Measurements from ENCODE around the gene HIC1. TPM values are rescaled to one million over a fixed set of nuclear protein-coding genes. Genes with fewer than 3 reads are reported as not detected.

HIC1 gene
- total RNA-seq, 4 donors from 2014 or later, result 27.6 to 64.7 (median 50.0) TPM

GRCh38 chr17:2025220-2025621, 29.7 kb upstream of the HIC1 start, which contains the start of gene RTN4RL1:
Gene RTN4RL1, minus strand, starts transcription at chr17:2025334. Its CDS starts 469 bp downstream, at chr17:2024865.
- Histone ChIP-seq H3K9me3 (no peaks in the 10 kb centered on the region), H3K4me3 (peak within 1 kb of the TSS; percentile 42 to 68 (median 50)), H3K36me3 (no peaks in the 10 kb centered on the region), H3K27me3 (peaks cover 0 to 59% of the 10 kb centered on the region in 2 donors), H3K27ac (peak within 1 kb of the TSS in 1 of 4 donors; percentile 42), H3K4me1 (peaks cover 0 to 56% (median 30%) of the 10 kb centered on the region in 4 donors)
- DNase-seq (ENCODE audit: low spot score in 2 of 2), result peak; percentile 41 to 46
- TF ChIP-seq, protein P1, sequence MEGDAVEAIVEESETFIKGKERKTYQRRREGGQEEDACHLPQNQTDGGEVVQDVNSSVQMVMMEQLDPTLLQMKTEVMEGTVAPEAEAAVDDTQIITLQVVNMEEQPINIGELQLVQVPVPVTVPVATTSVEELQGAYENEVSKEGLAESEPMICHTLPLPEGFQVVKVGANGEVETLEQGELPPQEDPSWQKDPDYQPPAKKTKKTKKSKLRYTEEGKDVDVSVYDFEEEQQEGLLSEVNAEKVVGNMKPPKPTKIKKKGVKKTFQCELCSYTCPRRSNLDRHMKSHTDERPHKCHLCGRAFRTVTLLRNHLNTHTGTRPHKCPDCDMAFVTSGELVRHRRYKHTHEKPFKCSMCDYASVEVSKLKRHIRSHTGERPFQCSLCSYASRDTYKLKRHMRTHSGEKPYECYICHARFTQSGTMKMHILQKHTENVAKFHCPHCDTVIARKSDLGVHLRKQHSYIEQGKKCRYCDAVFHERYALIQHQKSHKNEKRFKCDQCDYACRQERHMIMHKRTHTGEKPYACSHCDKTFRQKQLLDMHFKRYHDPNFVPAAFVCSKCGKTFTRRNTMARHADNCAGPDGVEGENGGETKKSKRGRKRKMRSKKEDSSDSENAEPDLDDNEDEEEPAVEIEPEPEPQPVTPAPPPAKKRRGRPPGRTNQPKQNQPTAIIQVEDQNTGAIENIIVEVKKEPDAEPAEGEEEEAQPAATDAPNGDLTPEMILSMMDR (IDR thresholded peaks at IDR 0.05), result no peak
- TF ChIP-seq EP300 (IDR thresholded peaks at IDR 0.05), result no peak
- no peak for TF ChIP-seq POLR2A (IDR thresholded peaks at IDR 0.05)
- 2 to 4% methylated on average over 22 of the region's 47 CpGs for WGBS, 2 donors

DNA sequence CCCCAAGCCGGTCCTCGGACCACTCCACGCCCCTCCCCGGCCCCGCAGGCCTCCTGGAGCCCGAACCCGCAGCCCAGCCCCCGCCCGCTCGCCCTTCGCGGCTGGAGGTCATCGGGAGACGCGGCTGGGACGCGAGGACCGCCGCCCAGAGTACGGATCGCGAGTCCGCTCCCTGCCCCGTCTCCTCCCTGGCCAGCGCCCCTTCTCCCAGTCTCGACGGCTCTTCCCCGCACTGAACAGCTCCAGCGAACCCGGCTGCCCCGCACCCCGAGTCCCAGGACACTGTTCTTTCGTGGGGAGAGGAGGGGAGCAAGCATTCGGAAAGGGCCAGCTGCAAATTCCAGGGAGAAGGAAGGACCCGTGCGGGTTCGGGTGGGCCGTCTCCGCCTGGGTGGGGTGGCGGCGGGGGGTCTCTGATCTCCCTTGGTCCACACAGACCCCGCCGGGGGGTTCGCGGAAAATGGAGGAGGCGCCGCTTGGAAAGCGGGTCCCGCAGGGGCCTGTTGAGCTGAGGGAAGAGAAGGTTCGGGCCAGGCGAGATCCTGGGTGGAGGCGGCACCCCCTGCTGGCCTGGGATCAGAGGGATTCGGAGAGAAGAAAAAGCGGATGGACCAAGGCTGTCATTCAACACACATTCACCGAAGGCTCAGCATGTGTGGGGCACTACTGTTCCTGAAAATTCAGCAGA, 29.1 kb upstream of the HIC1 start:
- Histone ChIP-seq H3K4me3 (peak overlapping the region; percentile 42 to 68 (median 50)), H3K4me1 (peaks cover 0 to 59% (median 32%) of the 10 kb centered on the region in 4 donors), H3K27me3 (peaks cover 0 to 59% of the 10 kb centered on the region in 2 donors), H3K9me3 (no peaks in the 10 kb centered on the region), H3K27ac (peak overlapping the region in 1 of 4 donors; percentile 42), H3K36me3 (no peaks in the 10 kb centered on the region)
- DNase-seq (ENCODE audit: low spot score in 2 of 2), result peak; percentile 60 to 77
- WGBS, 2 donors, result 1 to 2% methylated on average over 28 to 42 of the region's 55 CpGs
- TF ChIP-seq, protein P1 (IDR thresholded peaks at IDR 0.05), result peak; percentile 44 to 74 (median 62)
- no peak for TF ChIP-seq EP300 (IDR thresholded peaks at IDR 0.05)

DNA sequence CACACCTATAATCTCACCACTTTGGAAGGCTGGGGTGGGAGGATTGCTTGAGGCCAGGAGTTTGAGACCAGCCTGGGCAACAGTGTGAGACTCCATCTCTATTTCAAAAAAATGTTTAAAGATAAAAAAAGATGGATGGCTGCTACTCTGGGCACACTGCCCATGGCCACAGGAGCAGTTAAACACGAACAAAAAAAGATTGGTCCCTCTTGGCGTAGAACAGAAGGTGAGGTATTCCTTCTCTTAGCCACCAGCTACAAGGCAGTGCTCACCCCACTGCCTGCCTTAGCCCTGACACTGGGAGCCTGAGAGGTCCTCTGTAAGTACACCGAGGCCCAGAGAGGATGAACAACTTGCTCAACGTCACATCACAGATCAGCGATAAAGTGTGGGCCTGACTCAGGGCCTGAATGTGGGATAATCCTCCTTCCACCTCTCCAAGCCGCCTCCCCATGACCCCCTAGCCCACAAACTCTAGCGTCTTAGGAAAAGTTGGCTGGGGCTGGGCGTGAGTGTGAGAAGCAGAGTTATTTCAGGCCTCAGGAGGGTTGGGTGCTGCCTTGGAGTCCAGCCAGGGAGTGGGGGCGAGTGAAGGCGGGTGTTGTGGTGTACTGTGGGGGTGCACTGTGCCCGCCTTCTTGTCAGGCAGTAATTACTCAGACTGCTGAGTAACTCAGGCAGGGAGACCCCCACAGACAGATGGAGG, 27.2 kb upstream of the HIC1 start:
- Histone ChIP-seq H3K9me3 (no peaks in the 10 kb centered on the region), H3K27me3 (peaks cover 0 to 55% of the 10 kb centered on the region in 2 donors), H3K4me1 (peaks cover 0 to 73% (median 42%) of the 10 kb centered on the region in 4 donors), H3K36me3 (no peaks in the 10 kb centered on the region), H3K4me3 (no peak overlapping the region), H3K27ac (no peak overlapping the region)
- TF ChIP-seq EP300 (IDR thresholded peaks at IDR 0.05) (no peak), POLR2A (IDR thresholded peaks at IDR 0.05) (no peak)
- TF ChIP-seq, protein P1 (IDR thresholded peaks at IDR 0.05), result no peak
- 48 to 54% methylated on average over 11 of the region's 11 CpGs for WGBS, 2 donors
- DNase-seq (ENCODE audit: low spot score in 2 of 2), result no peak

GRCh38 chr17:2028234-2028614, 26.7 kb upstream of the HIC1 start:
- peaks cover 0 to under 1% (median 0%) of the 10 kb centered on the region in 3 donors for H3K36me3 ChIP-seq
- H3K4me3 ChIP-seq, result no peak overlapping the region
- H3K4me1 ChIP-seq, result peaks cover 0 to 73% (median 38%) of the 10 kb centered on the region in 4 donors
- no peak overlapping the region for H3K27ac ChIP-seq
- H3K9me3 ChIP-seq, result no peaks in the 10 kb centered on the region
- TF ChIP-seq POLR2A (IDR thresholded peaks at IDR 0.05), result no peak
- TF ChIP-seq EP300 (IDR thresholded peaks at IDR 0.05), result no peak
- TF ChIP-seq, protein P1 (IDR thresholded peaks at IDR 0.05), result no peak
- 63 to 74% methylated on average over 5 of the region's 5 CpGs for WGBS, 2 donors
- no peak for DNase-seq (ENCODE audit: low spot score in 2 of 2)
- H3K27me3 ChIP-seq, result peaks cover 0 to 49% of the 10 kb centered on the region in 2 donors

- peaks cover 0 to 6% (median 0%) of the 10 kb centered on the region in 3 donors for H3K36me3 ChIP-seq
- WGBS, 2 donors, result 37 to 51% methylated on average over 6 of the region's 6 CpGs
- TF ChIP-seq POLR2A (IDR thresholded peaks at IDR 0.05) (no peak), EP300 (IDR thresholded peaks at IDR 0.05) (no peak)
- TF ChIP-seq, protein P1 (IDR thresholded peaks at IDR 0.05), result no peak
- DNase-seq (ENCODE audit: low spot score in 2 of 2), result no peak
- no peaks in the 10 kb centered on the region for H3K9me3 ChIP-seq
- peaks cover 0 to 44% of the 10 kb centered on the region in 2 donors for H3K27me3 ChIP-seq
- H3K4me3 ChIP-seq, result no peak overlapping the region
- H3K27ac ChIP-seq, result no peak overlapping the region
- peaks cover 0 to 73% (median 35%) of the 10 kb centered on the region in 4 donors for H3K4me1 ChIP-seq
Observed at GRCh38 chr17:2028737-2029136, 26.2 kb upstream of the HIC1 start.
